ENCODE measurements around the gene SET.
"Not testable (repeated sequence)": the region's sequence is repeated elsewhere in the genome, so short reads cannot be mapped to it uniquely, and the experiment has no call there.

Gene SET

GRCh38 chr9:128688501-128689292 is at the start of gene SET:
TSS of gene SET (plus strand) at chr9:128689222. CDS start at chr9:128689583, 361 bp downstream.
- peak; percentile 93 to 95 for DNase-seq

GRCh38 chr9:128640603-128641002 is 48.4 kb upstream of the SET start:
- DNase-seq = no peak

- DNase-seq = no peak
These were observed 46.3 kb upstream of the SET start for GRCh38 chr9:128642675-128643245.

- DNase-seq = no peak
These were observed 45.3 kb upstream of the SET start for GRCh38 chr9:128643519-128644300.

GRCh38 chr9:128648206-128648605 is 40.8 kb upstream of the SET start:
- peak; percentile 63 to 65 for DNase-seq

GRCh38 chr9:128651798-128652197 is 37.2 kb upstream of the SET start:
- DNase-seq = no peak

GRCh38 chr9:128653908-128654307 is 35.1 kb upstream of the SET start:
- no peak for DNase-seq

GRCh38 chr9:128654481-128654880 is 34.5 kb upstream of the SET start:
- no peak for DNase-seq

- peak; percentile 95 to 98 for DNase-seq
These were observed 32.3 kb upstream of the SET start, which contains the start of gene DYNC2I2 for GRCh38 chr9:128656416-128657343. TSS of gene DYNC2I2 (minus strand) at chr9:128656847. CDS start at chr9:128656726, 121 bp downstream.

GRCh38 chr9:128657344-128657704 is 31.7 kb upstream of the SET start:
- no peak for DNase-seq

- DNase-seq = no peak
These were observed 31.2 kb upstream of the SET start for GRCh38 chr9:128657796-128658195.

- DNase-seq = not testable (repeated sequence)
These were observed 22.5 kb upstream of the SET start for GRCh38 chr9:128666481-128666941.

GRCh38 chr9:128669786-128670185 is 19.2 kb upstream of the SET start:
- no peak for DNase-seq

GRCh38 chr9:128675382-128675781 is 13.6 kb upstream of the SET start:
- DNase-seq = no peak

- no peak for DNase-seq
These were observed 11.2 kb upstream of the SET start for GRCh38 chr9:128677794-128678193.

- DNase-seq = peak in 1 of 2 experiments; percentile 25
These were observed 5.5 kb upstream of the SET start for GRCh38 chr9:128683340-128684064.

GRCh38 chr9:128684065-128684324 is 5.0 kb upstream of the SET start:
- no peak for DNase-seq

- peak; percentile 66 to 67 for DNase-seq
These were observed 4.5 kb upstream of the SET start for GRCh38 chr9:128684325-128685199.

- peak; percentile 30 to 43 for DNase-seq
These were observed 3.2 kb upstream of the SET start for GRCh38 chr9:128685636-128686489.

- no peak for DNase-seq
These were observed 1.6 kb upstream of the SET start for GRCh38 chr9:128687453-128687852.

All from stimulated activated CD4-positive, alpha-beta T cell treated with anti-CD3 and anti-CD28 coated beads, Interleukin-4, amount 100 ng/mL, for 4 hours (primary cell).